ENCODE data around the gene AIFM2.

AIFM2 gene

DNA sequence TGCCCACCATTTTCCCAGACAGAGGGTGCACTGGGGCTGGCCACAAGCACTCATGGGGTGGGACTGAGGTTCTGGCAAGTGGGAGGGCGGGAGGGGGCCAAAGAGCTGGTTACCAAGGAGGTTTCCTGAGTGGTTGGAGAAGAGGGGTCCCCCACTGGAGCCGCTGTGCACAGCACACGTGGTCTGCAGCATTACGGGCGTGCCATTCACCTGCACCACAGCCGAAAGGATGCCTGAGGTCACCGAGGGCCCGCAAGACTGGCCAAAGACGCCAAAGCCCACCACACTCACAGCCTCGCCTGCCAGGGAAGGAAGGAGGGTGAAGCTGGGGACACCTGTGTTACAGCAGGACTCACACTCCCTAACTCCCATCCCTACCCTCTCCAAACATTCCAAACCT is 9.9 kb upstream of the AIFM2 start:
- no peak overlapping the region for H3K9ac ChIP-seq (ENCODE audit: insufficient read length)
- no peaks in the 10 kb centered on the region for H3K9me3 ChIP-seq (ENCODE audit: low read depth, low read length)
- DNase-seq (ENCODE audit: low read depth, low spot score) = no peak
- no peak overlapping the region for H3K4me3 ChIP-seq
- TF ChIP-seq POLR2AphosphoS5 (IDR thresholded peaks at IDR 0.05; ENCODE audit: borderline replicate concordance, low read depth, low read length) (no peak), EZH2 (IDR thresholded peaks at IDR 0.05) (no peak), FOXP2 (optimal IDR thresholded peaks at IDR 0.05; ENCODE audit: control extremely low read depth, extremely low read length, insufficient read depth) (no peak)
- H3K27ac ChIP-seq = no peak overlapping the region
- no peaks in the 10 kb centered on the region for H3K36me3 ChIP-seq (ENCODE audit: insufficient read depth, low read length)

DNA sequence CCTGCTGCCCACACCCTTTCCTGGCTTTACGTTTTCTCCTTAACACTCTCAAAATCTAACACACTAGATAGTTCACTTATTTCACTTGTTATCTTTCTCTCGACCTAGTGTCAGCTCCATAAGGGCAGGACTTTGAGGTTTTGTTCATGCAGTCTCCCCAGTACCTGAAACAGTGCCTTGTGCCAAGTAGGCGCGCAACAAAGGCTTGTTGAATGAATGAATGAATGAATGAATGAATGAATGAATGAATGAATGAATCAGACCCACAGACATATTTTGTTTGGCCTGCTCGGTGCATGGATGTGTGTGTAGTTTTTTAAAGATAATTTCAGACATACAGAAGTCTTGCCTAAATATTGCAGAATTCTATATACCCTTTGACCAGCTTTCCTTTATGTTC is 7.7 kb upstream of the AIFM2 start:
- H3K4me3 ChIP-seq = no peak overlapping the region
- H3K9me3 ChIP-seq (ENCODE audit: low read depth, low read length) = no peaks in the 10 kb centered on the region
- no peak overlapping the region for H3K27ac ChIP-seq
- H3K36me3 ChIP-seq (ENCODE audit: insufficient read depth, low read length) = no peaks in the 10 kb centered on the region
- H3K9ac ChIP-seq (ENCODE audit: insufficient read length) = no peak overlapping the region
- no peak for TF ChIP-seq POLR2AphosphoS5 (IDR thresholded peaks at IDR 0.05; ENCODE audit: borderline replicate concordance, low read depth, low read length)
- TF ChIP-seq FOXP2 (optimal IDR thresholded peaks at IDR 0.05; ENCODE audit: control extremely low read depth, extremely low read length, insufficient read depth) = no peak
- no peak for TF ChIP-seq EZH2 (IDR thresholded peaks at IDR 0.05)
- DNase-seq (ENCODE audit: low read depth, low spot score) = no peak

DNA sequence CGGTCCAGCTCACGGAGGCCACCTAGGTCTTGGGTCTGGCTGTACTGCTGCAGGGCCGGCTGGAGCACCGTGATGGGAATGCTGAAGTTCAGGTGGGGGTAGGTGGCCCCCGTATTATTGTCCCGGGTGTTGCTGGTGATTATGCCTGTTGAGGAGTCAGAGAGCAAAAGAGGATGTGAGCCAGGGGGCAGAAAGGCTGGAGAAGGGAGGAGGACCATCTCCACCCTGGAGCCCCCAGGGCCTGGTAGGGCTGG is 7.3 kb upstream of the AIFM2 start:
- H3K36me3 ChIP-seq (ENCODE audit: insufficient read depth, low read length) = no peaks in the 10 kb centered on the region
- no peak for DNase-seq (ENCODE audit: low read depth, low spot score)
- H3K9ac ChIP-seq (ENCODE audit: insufficient read length) = no peak overlapping the region
- no peak overlapping the region for H3K4me3 ChIP-seq
- no peaks in the 10 kb centered on the region for H3K9me3 ChIP-seq (ENCODE audit: low read depth, low read length)
- no peak overlapping the region for H3K27ac ChIP-seq
- TF ChIP-seq POLR2AphosphoS5 (IDR thresholded peaks at IDR 0.05; ENCODE audit: borderline replicate concordance, low read depth, low read length) = no peak
- no peak for TF ChIP-seq EZH2 (IDR thresholded peaks at IDR 0.05)
- TF ChIP-seq FOXP2 (optimal IDR thresholded peaks at IDR 0.05; ENCODE audit: control extremely low read depth, extremely low read length, insufficient read depth) = no peak

DNA sequence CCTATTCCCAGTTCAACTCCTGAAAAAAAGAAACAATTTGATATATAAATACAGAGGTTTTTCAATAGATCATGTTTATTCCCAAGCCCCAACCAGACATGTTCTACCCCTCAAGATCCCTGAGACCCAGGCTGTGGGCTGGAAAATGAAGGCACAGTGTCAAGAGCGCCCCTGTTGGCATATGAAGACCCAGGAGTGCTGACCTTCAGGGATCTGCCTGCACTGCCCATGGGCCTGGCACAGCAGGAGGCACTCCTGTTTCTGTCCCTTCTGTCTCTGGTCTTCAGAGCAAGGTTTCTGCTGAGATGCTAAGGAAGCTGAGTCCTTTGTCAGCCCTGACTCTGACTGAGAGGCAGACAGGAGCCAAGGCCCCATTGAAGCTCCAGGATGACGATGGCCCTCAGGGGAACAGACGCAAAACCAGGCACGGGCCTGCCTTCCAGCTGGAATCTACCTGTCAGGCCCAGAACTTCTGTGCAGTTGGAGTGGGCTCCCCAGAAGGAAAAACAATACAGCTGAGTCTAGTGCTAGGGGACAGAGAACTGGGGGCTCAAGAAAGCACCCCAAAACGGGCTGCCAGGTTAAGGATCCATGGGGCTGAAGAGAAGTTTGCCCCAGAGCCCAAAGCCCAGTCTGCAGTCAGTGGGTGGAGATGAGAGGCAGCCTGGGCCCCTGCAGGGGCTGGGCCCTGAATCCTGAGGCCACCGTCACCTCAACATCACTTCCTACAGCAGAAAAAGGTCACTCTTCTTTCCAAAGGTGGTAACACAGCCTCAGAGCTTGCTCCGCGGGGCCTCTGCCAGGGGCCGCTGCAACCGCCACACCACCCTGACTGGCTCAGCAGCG is 6.7 kb upstream of the AIFM2 start:
- no peak for TF ChIP-seq POLR2AphosphoS5 (IDR thresholded peaks at IDR 0.05; ENCODE audit: borderline replicate concordance, low read depth, low read length)
- TF ChIP-seq EZH2 (IDR thresholded peaks at IDR 0.05) = no peak
- TF ChIP-seq FOXP2 (optimal IDR thresholded peaks at IDR 0.05; ENCODE audit: control extremely low read depth, extremely low read length, insufficient read depth) = no peak
- Histone ChIP-seq H3K36me3 (ENCODE audit: insufficient read depth, low read length) (no peaks in the 10 kb centered on the region), H3K4me3 (no peak overlapping the region), H3K27ac (no peak overlapping the region), H3K9me3 (ENCODE audit: low read depth, low read length) (no peaks in the 10 kb centered on the region), H3K9ac (ENCODE audit: insufficient read length) (no peak overlapping the region)
- no peak for DNase-seq (ENCODE audit: low read depth, low spot score)

DNA sequence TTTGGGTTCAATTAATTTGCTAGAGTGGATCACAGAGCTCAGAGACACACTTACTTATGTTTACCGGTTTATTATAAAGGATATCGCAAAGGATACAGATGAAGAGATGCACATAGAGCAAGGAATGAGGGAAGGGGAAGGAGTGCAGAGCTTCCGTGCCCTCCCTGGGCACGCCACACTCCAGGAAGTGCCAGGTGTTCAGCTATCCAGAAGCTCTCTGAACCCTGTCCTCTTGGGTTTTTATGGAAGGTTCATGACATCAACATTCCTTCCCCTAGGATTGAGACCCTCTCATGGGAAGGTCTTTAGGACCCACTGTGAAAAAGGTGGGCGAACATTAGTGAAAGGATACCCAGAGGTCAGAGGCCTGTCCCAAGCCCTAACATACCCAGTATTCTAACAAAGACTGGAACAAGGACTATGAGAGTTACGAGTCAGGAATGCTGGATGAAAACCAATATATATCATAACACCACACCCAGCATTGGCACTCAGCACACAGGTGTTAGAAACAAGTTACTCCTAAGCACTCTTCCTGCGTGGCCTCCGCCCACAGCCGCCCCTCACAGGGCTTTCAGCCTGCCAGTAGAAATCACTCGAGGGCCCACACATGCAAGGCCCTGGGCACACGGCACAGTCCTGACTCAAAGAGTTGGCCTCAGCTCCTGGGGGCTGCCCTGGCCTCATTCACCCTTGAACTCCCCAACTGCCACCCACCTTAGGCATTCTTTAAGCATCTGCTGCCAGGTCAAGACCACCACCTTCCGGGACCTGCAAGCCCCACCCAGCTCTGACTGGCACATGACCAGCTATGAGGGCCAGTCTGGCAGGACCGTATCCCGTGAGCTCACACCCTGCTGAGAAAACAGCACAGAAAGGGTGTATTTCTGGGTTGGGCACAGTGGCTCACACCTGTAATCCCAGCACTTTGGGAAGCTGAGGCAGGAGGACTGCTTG is 5.6 kb upstream of the AIFM2 start:
- no peaks in the 10 kb centered on the region for H3K36me3 ChIP-seq (ENCODE audit: insufficient read depth, low read length)
- TF ChIP-seq FOXP2 (optimal IDR thresholded peaks at IDR 0.05; ENCODE audit: control extremely low read depth, extremely low read length, insufficient read depth) = no peak
- TF ChIP-seq POLR2AphosphoS5 (IDR thresholded peaks at IDR 0.05; ENCODE audit: borderline replicate concordance, low read depth, low read length) = no peak
- no peak for TF ChIP-seq EZH2 (IDR thresholded peaks at IDR 0.05)
- no peak overlapping the region for H3K27ac ChIP-seq
- no peak for DNase-seq (ENCODE audit: low read depth, low spot score)
- H3K4me3 ChIP-seq = no peak overlapping the region
- H3K9me3 ChIP-seq (ENCODE audit: low read depth, low read length) = no peaks in the 10 kb centered on the region
- no peak overlapping the region for H3K9ac ChIP-seq (ENCODE audit: insufficient read length)

DNA sequence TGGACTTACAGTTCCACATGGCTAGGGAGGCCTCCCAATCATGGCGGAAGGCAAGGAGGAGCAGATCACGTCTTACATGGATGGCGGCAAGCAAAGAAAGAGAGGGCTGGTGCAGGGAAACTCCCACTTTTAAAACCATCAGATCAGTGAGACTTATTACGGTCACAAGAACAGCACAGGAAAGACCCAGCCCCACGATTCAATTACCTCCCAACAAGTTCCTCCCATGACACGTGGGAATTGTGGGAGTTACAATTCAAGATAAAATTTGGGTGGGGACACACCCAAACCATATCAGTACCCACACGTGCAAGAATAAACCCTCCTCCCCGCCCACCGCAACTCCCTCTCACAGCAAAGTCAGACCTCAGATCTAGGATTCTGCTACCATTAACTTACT is 4.5 kb upstream of the AIFM2 start:
- Histone ChIP-seq H3K4me3 (no peak overlapping the region), H3K9me3 (ENCODE audit: low read depth, low read length) (no peaks in the 10 kb centered on the region), H3K9ac (ENCODE audit: insufficient read length) (no peak overlapping the region), H3K36me3 (ENCODE audit: insufficient read depth, low read length) (no peaks in the 10 kb centered on the region), H3K27ac (no peak overlapping the region)
- no peak for TF ChIP-seq FOXP2 (optimal IDR thresholded peaks at IDR 0.05; ENCODE audit: control extremely low read depth, extremely low read length, insufficient read depth)
- no peak for TF ChIP-seq EZH2 (IDR thresholded peaks at IDR 0.05)
- no peak for TF ChIP-seq POLR2AphosphoS5 (IDR thresholded peaks at IDR 0.05; ENCODE audit: borderline replicate concordance, low read depth, low read length)
- DNase-seq (ENCODE audit: low read depth, low spot score) = no peak

DNA sequence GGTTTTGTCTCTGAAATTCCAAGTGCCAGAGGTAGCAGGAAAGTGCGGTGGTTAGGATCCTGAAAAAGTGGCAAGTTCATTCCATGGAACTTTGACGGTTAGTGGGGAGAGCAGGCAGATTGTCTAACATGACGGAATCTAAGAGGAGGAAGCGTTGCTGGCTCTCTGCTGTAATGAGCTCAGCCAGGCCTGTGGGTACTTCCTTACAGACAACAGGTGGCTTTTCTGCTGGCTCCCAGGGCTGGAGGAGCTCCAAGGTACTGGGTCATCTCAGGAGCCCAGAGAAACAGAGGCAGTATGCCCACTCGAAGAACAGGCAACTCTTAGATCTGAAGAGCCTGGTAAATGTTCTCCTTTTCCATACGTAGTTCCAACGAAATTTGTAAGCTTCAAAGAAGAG is 3.1 kb upstream of the AIFM2 start:
- no peak for DNase-seq (ENCODE audit: low read depth, low spot score)
- Histone ChIP-seq H3K27ac (no peak overlapping the region), H3K9ac (ENCODE audit: insufficient read length) (no peak overlapping the region), H3K9me3 (ENCODE audit: low read depth, low read length) (no peaks in the 10 kb centered on the region), H3K36me3 (ENCODE audit: insufficient read depth, low read length) (no peaks in the 10 kb centered on the region), H3K4me3 (no peak overlapping the region)
- TF ChIP-seq EZH2 (IDR thresholded peaks at IDR 0.05) (no peak), POLR2AphosphoS5 (IDR thresholded peaks at IDR 0.05; ENCODE audit: borderline replicate concordance, low read depth, low read length) (no peak), FOXP2 (optimal IDR thresholded peaks at IDR 0.05; ENCODE audit: control extremely low read depth, extremely low read length, insufficient read depth) (no peak)

DNA sequence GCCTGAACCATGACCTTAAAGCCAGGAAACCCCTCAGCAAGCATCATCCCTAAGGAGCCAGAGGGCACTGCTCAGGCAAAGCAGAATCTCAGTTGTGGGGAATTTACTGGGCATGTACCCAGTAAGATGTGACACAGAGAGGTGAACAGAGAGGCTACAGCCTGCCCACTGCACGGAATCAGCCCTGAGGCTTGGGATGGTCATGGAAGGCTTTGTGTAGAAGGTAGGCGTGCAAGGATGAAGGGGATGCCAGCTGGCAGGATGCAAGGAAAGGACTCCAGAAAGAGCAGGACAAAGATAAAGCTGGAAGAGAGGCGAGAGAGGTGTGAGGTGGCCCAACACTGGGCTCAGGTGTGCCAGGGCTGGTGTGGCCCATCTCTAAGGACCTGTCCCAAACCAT is 2.4 kb upstream of the AIFM2 start:
- H3K4me3 ChIP-seq = no peak overlapping the region
- no peak overlapping the region for H3K9ac ChIP-seq (ENCODE audit: insufficient read length)
- no peak overlapping the region for H3K27ac ChIP-seq
- TF ChIP-seq POLR2AphosphoS5 (IDR thresholded peaks at IDR 0.05; ENCODE audit: borderline replicate concordance, low read depth, low read length) = no peak
- TF ChIP-seq FOXP2 (optimal IDR thresholded peaks at IDR 0.05; ENCODE audit: control extremely low read depth, extremely low read length, insufficient read depth) = no peak
- no peak for TF ChIP-seq EZH2 (IDR thresholded peaks at IDR 0.05)
- H3K9me3 ChIP-seq (ENCODE audit: low read depth, low read length) = no peaks in the 10 kb centered on the region
- H3K36me3 ChIP-seq (ENCODE audit: insufficient read depth, low read length) = no peaks in the 10 kb centered on the region
- DNase-seq (ENCODE audit: low read depth, low spot score) = no peak
